ENCODE measurements around the gene ZBTB42.

Gene ZBTB42

GRCh38 chr14:104770072-104770579 lies 30.8 kb upstream of the ZBTB42 start:
- no peak for DNase-seq

DNA sequence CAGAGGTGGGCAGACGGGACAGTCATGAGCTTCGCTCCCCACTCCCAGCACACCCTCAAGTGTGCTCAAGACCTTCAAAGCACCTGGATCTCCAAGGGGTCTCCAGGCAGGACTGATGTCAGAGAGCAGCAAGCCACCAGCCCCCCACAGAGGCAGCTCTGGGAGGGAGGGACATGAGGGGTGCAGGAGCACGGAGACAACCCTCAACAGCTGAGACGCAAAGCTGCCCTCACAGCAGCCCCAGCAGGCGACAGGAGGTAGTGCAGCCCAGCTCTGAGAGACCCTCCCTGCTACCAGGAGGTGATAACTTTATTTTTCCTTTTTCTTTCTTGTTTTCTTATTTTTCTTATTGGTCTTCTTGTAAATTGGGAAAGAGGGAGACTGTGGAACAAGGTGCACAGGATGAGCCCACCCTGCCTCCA lies 30.0 kb upstream of the ZBTB42 start:
- no peak for DNase-seq

- no peak for DNase-seq
Observed at GRCh38 chr14:104771374-104771773, 29.5 kb upstream of the ZBTB42 start.

GRCh38 chr14:104771918-104772706 lies 28.8 kb upstream of the ZBTB42 start:
- DNase-seq = no peak

DNA sequence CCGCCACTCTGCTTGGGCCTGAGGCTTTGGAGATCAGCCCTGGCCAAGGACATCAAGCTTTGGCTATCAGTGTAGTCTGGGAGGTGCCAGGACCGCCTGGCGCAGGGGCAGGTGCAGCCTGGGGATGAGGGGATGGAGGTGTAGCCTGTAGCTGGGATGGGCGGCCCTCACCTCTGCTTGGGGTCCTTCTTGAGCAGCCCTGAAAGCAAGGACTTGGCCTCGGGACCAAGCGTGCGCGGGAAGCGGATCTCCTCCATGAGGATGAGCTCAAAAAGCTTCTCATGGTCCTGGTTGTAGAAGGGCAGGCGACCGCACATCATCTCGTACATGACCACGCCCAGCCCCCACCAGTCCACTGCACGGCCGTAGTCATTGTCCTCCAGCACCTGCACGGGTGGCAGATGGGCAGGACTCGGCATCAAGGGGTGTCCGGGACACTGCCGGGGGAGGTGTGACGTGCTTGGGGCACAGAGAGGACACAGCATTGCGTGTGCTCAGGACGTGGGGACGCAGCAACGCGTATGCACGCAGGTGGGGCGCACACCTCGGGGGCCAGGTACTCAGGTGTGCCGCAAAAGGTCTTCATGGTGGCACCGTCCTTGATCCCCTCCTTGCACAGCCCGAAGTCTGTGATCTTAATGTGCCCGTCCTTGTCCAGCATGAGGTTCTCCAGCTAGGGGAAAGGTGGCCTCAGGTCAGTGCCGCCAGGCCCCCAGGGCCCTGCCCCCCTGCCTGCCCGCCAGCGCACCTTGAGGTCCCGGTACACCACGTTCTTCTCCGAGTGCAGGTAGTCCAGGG lies 28.0 kb upstream of the ZBTB42 start:
- no peak for DNase-seq

GRCh38 chr14:104773505-104774452 lies 27.1 kb upstream of the ZBTB42 start:
- no peak for DNase-seq

- DNase-seq = no peak
Observed at GRCh38 chr14:104774453-104775072, 26.3 kb upstream of the ZBTB42 start.

- no peak for DNase-seq
Observed at GRCh38 chr14:104775073-104775489, 25.8 kb upstream of the ZBTB42 start.

DNA sequence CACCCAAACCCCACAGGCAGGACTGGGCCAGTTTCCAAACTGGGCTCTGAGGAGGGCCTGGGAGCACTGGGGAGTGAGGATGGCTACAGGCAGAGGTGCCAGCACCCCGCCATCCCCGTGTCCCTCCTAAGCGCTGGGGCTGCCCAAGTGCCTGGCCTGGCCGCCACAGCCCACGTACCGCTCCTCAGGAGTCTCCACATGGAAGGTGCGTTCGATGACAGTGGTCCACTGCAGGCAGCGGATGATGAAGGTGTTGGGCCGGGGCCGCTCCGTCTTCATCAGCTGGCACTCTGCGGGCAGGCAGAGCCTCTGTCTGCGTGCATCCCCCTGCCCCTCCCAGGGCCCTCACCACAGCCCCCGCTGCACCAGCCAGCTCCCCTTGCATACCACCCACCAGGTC lies 24.4 kb upstream of the ZBTB42 start:
- no peak for DNase-seq

GRCh38 chr14:104776961-104777807 lies 23.7 kb upstream of the ZBTB42 start:
- DNase-seq = no peak

DNA sequence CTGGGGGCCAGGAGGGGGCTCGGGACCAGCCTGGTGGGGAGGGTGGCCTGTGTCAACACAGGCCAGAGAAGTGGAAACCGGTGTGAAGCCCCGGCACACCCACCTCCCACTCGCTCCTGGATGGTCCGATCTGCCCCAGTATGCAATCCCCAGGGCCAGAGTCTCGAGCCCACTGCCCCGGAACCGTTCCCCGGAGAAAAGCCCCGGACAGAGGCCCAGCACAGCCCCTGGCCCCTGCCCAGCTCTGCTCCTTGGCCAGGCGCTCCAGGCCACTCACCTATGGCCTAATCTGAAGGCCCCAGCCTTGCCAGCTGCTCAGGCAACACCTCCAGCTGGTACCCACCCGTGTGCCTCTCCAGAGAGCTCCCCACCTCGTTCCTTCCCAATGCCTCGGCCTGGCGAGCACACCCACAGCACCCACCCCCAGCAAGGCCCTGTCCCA lies 23.1 kb upstream of the ZBTB42 start:
- DNase-seq = no peak

DNA sequence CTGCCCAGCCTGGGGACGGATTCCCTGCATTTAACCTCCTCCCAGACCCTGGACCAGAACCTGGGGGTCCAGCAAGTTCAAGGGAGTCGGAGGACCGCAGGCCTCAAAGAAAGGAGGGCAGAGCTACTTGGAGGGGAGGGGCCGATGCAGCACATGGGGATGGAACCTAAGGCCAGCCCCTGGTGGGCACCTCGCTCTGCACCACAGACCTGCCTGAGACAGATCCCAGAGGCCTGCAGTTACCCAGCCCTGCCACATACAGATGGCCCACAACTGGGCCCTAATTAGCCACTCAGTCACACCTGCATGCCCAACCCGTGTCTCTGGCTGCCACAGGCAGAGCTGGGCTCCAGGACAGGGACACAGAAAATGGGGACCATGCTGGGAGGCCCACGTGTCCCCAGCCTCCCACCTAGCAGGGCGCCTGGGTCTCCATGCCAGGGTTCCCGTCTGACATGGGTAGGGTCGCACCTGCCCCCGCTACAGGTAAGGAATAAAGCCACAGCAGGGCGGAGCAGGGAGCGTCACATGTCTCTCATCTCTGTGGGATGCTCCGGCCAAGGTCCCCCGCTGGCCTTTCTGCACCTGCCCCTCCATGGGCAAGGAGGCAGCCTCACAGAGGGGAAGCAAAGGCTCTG lies 22.1 kb upstream of the ZBTB42 start:
- no peak for DNase-seq

GRCh38 chr14:104779776-104780512 lies 21.0 kb upstream of the ZBTB42 start:
- no peak for DNase-seq

GRCh38 chr14:104780513-104781030 lies 20.3 kb upstream of the ZBTB42 start:
- no peak for DNase-seq

DNA sequence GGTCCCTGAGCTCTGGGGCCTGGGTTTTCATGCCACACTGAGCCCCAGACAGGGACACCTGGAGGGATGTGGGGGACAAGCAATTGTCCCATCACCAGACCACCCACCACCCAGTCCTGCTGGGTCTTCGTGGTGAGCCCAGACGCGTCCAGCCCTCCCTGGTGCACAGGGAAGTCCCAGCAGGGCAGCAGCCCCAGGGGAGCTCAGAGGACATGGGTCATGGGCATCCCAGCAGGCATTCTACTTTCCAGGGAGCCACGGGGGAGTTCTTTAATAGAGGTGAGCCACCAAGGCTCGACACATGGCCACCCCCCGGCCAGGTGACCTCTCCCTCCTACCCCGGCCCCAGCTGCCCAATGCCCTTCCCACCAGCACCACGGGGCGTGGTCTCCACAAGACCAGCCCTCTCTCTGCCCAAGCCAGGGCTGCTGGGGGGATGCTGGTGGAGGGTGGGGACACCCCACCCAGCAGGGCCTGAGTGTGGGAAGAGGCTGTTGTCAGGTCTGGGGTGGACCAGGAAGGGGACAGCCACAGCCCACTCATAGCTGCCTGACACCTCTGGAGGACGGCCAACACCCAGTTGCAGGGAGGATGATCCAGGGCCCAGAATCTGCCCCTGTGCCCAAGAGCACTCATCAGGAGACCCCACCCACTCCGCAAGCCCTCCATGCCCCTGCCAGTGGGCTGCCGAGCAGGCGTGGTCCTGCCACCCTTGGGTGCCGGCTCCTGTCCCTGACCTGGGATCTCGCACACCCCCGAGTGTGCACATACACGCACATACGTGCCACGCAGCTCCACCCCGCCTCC lies 19.4 kb upstream of the ZBTB42 start:
- DNase-seq = no peak

DNA sequence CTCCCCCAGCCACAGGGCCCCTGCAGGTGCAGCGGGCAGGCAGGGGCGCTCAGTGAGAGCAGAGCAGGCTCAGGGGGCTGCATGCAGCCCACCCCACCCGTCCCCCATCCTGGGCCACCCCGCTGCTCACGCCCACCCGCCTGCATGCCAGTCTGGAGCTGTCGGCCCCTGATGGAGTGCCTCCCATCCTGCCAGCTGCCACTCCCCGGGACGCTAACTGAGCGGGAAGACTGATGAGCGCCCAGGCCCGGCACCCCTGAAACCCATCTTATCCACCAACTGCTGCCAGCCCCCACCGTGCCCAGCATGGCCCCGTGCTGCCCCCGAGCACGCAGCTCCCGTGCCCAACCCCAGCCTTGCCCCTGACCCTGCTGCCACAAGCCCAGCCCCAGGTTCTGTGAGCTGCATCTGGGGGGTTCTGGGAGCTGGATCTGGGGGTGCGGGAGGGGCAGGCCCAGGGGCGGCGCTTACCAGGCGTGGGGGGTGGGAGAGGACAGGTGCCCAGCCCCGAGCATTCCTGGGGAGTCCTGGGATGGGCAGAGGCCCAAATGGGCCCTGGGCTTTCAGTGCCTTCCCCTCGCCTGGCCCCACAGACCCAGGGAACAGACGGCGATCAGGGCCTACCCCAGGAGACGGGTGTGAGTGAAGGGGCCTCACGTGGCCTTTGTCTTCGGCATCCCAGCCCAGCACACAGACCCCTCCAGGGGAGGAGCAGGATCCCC lies 18.7 kb upstream of the ZBTB42 start:
- DNase-seq = no peak

DNA sequence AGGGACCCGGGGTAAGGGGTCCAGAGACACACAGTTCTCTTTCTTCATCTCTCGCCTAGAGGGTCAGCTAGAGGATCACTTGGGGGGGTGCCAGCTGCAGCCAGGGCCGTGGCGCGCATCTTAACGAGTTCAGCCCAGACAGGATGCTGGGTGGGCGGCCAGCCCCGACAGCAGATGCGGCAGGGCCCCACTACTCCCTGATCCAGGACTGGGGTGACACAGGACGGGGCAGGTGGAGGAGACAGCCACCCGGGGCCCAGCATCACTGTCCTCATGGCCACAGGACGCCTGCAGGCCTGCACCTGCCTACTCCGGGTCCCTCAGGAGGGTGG lies 18.1 kb upstream of the ZBTB42 start:
- no peak for DNase-seq

- DNase-seq = no peak
Observed at GRCh38 chr14:104783484-104784217, 17.2 kb upstream of the ZBTB42 start.

Data from hematopoietic multipotent progenitor cell treated with erythropoietin and hydrocortisone succinate and interleukin-3 and kit ligand, for 8 days (in vitro differentiated cells).